ENCODE data around the gene AK9. TPM values are rescaled to one million over a fixed set of nuclear protein-coding genes. Genes with fewer than 3 reads are reported as not detected.

Gene AK9
- total RNA-seq, 4 donors from 2014 or later, result 9.1 to 15.7 (median 13.2) TPM

- peak overlapping the region; percentile 12 to 92 (median 85) for H3K27ac ChIP-seq
- H3K9me3 ChIP-seq, result no peaks in the 10 kb centered on the region
- no peaks in the 10 kb centered on the region for H3K27me3 ChIP-seq
- peak overlapping the region in 1 of 2 donors; percentile 100 for H3K4me3 ChIP-seq
- 30 to 34% methylated on average over 3 of the region's 3 CpGs for WGBS, 2 donors (ENCODE audit: low coverage in 1 of 2)
- H3K36me3 ChIP-seq, result peaks cover 0 to 14% of the 10 kb centered on the region in 2 donors
- ATAC-seq, result no peak
- H3K4me1 ChIP-seq, result peaks cover 4 to 41% (median 25%) of the 10 kb centered on the region in 3 donors
- TF ChIP-seq POLR2AphosphoS5 (IDR thresholded peaks at IDR 0.05) (no peak), CTCF (IDR thresholded peaks at IDR 0.05) (no peak), POLR2A (IDR thresholded peaks at IDR 0.05) (no peak), EP300 (IDR thresholded peaks at IDR 0.05) (no peak)
These were observed 206.9 kb downstream of the AK9 start for GRCh38 chr6:109484122-109484521.

- Histone ChIP-seq H3K36me3 (peaks cover 0 to 14% of the 10 kb centered on the region in 2 donors), H3K4me1 (peaks cover 4 to 45% (median 26%) of the 10 kb centered on the region in 3 donors), H3K4me3 (peak overlapping the region; percentile 97 to 100), H3K27ac (peak overlapping the region; percentile 12 to 92 (median 85)), H3K27me3 (no peaks in the 10 kb centered on the region), H3K9me3 (no peaks in the 10 kb centered on the region)
- no peak for TF ChIP-seq EP300 (IDR thresholded peaks at IDR 0.05)
- no peak for TF ChIP-seq CTCF (IDR thresholded peaks at IDR 0.05)
- no peak for TF ChIP-seq POLR2A (IDR thresholded peaks at IDR 0.05)
- no peak for TF ChIP-seq POLR2AphosphoS5 (IDR thresholded peaks at IDR 0.05)
- ATAC-seq, result peak; percentile 6
- WGBS, 2 donors (ENCODE audit: low coverage in 1 of 2), result 0 to 8% methylated on average over 5 to 6 of the region's 6 CpGs
These were observed 207.3 kb downstream of the AK9 start for GRCh38 chr6:109483735-109484057.

- H3K27me3 ChIP-seq, result no peaks in the 10 kb centered on the region
- H3K36me3 ChIP-seq, result peaks cover 0 to 19% of the 10 kb centered on the region in 2 donors
- peak within 1 kb of the TSS; percentile 97 to 100 for H3K4me3 ChIP-seq
- peak within 1 kb of the TSS; percentile 72 to 92 (median 85) for H3K27ac ChIP-seq
- no peaks in the 10 kb centered on the region for H3K9me3 ChIP-seq
- 0% methylated on average over 2 of the region's 97 CpGs; no CpG with 5 or more reads in 1 of the 2 donors for WGBS, 2 donors (ENCODE audit: low coverage in 1 of 2)
- H3K4me1 ChIP-seq, result peaks cover 4 to 51% (median 32%) of the 10 kb centered on the region in 3 donors
- TF ChIP-seq CTCF (IDR thresholded peaks at IDR 0.05) (peak in 1 of 4 experiments; percentile 18), POLR2A (IDR thresholded peaks at IDR 0.05) (peak; percentile 84 to 85), EP300 (IDR thresholded peaks at IDR 0.05) (no peak), POLR2AphosphoS5 (IDR thresholded peaks at IDR 0.05) (peak; percentile 81)
- peak; percentile 94 for ATAC-seq
These were observed 207.9 kb downstream of the AK9 start, which contains the start of gene ZBTB24 for GRCh38 chr6:109482905-109483734. ZBTB24 (minus strand) TSS chr6:109483219; CDS start chr6:109482026, 1,193 bp downstream.

GRCh38 chr6:109480993-109481480 is 210.0 kb downstream of the AK9 start:
- no peak for TF ChIP-seq POLR2AphosphoS5 (IDR thresholded peaks at IDR 0.05)
- TF ChIP-seq EP300 (IDR thresholded peaks at IDR 0.05), result no peak
- TF ChIP-seq CTCF (IDR thresholded peaks at IDR 0.05), result no peak
- TF ChIP-seq POLR2A (IDR thresholded peaks at IDR 0.05), result no peak
- no peak overlapping the region for H3K27ac ChIP-seq
- no peaks in the 10 kb centered on the region for H3K27me3 ChIP-seq
- H3K36me3 ChIP-seq, result peaks cover 0 to 39% of the 10 kb centered on the region in 2 donors
- no peak overlapping the region for H3K4me3 ChIP-seq
- ATAC-seq, result no peak
- WGBS, 2 donors (ENCODE audit: low coverage in 1 of 2), result 93 to 97% methylated on average over 4 to 7 of the region's 7 CpGs
- peaks cover 4 to 67% (median 32%) of the 10 kb centered on the region in 3 donors for H3K4me1 ChIP-seq
- no peaks in the 10 kb centered on the region for H3K9me3 ChIP-seq
